Progenitor cell of endocrine pancreas (in vitro differentiated cells): ENCODE data around the gene DNMT3A. TPM values are rescaled to one million over a fixed set of nuclear protein-coding genes. Genes with fewer than 3 reads are reported as not detected.

Experiments used
- DNase-seq: peaks from one replicate; pipeline ENCODE4 v3.0.0; 2021; ENCODE audit warnings: low spot score; ENCODE audit not compliant: unreplicated experiment
- H3K27ac Mint-ChIP-seq: 2 replicates; pipeline ENCODE4 v1.8.0; 2021; ENCODE audit warnings: mild to moderate bottlenecking, moderate library complexity, mixed read lengths
- H3K27me3 Mint-ChIP-seq: 2 replicates; pipeline ENCODE4 v1.8.0; 2021; ENCODE audit warnings: mixed read lengths
- H3K36me3 Mint-ChIP-seq: 2 replicates; pipeline ENCODE4 v1.8.0; 2022; ENCODE audit warnings: mixed read lengths; ENCODE audit not compliant: insufficient read depth
- H3K4me1 Mint-ChIP-seq: 2 replicates; pipeline ENCODE4 v1.8.0; 2021; ENCODE audit warnings: low read depth, mixed read lengths
- H3K4me3 Mint-ChIP-seq: 2 replicates; pipeline ENCODE4 v1.8.0; 2021; ENCODE audit warnings: low read depth, mild to moderate bottlenecking, moderate library complexity, mixed read lengths
- H3K9me3 Mint-ChIP-seq: 2 replicates; pipeline ENCODE4 v1.8.0; 2021; ENCODE audit warnings: low read depth, mixed read lengths
- total RNA-seq: library from RNA; stranded (reverse); gene quantifications from 2 replicates; pipeline ENCODE4 v1.2.1, GENCODE V29; 2021
- TF ChIP-seq, protein P1 (sequence below): fragments of 200-600 bp; sonication (generic); IDR thresholded peaks from one replicate; pipeline ENCODE4 v1.5.0; 2021; ENCODE audit warnings: antibody characterized with exemption, mild to moderate bottlenecking; ENCODE audit not compliant: unreplicated experiment

The DNMT3A gene
- total RNA-seq, 1 donor from 2014 or later, result 168 TPM

DNA sequence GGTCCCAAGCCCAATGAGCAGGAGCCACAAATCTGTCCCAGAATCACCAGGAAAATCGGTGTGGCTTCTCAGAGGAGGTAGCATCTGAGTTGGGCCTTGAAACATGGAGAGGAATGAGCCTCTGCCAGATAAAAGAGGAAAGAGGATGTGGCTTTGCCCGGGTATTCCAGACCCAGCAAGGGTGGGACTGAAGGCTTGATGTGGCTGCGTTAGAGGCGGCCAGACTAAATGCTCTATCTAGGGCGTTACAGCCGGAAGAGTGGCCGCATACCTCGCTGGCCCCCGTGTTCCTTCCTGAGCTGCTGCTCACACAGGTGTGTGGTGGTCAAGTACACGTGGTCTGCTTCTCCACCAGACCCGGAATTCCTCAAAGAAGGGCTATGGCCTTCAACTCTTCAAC lies 139.4 kb downstream of the DNMT3A start:
- TF ChIP-seq, protein P1, sequence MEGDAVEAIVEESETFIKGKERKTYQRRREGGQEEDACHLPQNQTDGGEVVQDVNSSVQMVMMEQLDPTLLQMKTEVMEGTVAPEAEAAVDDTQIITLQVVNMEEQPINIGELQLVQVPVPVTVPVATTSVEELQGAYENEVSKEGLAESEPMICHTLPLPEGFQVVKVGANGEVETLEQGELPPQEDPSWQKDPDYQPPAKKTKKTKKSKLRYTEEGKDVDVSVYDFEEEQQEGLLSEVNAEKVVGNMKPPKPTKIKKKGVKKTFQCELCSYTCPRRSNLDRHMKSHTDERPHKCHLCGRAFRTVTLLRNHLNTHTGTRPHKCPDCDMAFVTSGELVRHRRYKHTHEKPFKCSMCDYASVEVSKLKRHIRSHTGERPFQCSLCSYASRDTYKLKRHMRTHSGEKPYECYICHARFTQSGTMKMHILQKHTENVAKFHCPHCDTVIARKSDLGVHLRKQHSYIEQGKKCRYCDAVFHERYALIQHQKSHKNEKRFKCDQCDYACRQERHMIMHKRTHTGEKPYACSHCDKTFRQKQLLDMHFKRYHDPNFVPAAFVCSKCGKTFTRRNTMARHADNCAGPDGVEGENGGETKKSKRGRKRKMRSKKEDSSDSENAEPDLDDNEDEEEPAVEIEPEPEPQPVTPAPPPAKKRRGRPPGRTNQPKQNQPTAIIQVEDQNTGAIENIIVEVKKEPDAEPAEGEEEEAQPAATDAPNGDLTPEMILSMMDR, result no peak
- H3K27ac Mint-ChIP-seq, result no peak overlapping the region
- H3K9me3 Mint-ChIP-seq, result no peaks in the 10 kb centered on the region
- H3K36me3 Mint-ChIP-seq, result no peaks in the 10 kb centered on the region
- no peak overlapping the region for H3K4me3 Mint-ChIP-seq
- H3K27me3 Mint-ChIP-seq, result no peaks in the 10 kb centered on the region
- no peak for DNase-seq
- H3K4me1 Mint-ChIP-seq, result peaks cover 11% of the 10 kb centered on the region

GRCh38 chr2:25201794-25202193 lies 139.9 kb downstream of the DNMT3A start:
- TF ChIP-seq, protein P1, result no peak
- no peak overlapping the region for H3K27ac Mint-ChIP-seq
- no peak overlapping the region for H3K4me3 Mint-ChIP-seq
- H3K27me3 Mint-ChIP-seq, result no peaks in the 10 kb centered on the region
- H3K36me3 Mint-ChIP-seq, result no peaks in the 10 kb centered on the region
- no peaks in the 10 kb centered on the region for H3K9me3 Mint-ChIP-seq
- DNase-seq, result no peak
- H3K4me1 Mint-ChIP-seq, result peaks cover 11% of the 10 kb centered on the region

- TF ChIP-seq, protein P1, result peak; percentile 16
- H3K27ac Mint-ChIP-seq, result no peak overlapping the region
- H3K27me3 Mint-ChIP-seq, result no peaks in the 10 kb centered on the region
- H3K4me1 Mint-ChIP-seq, result peaks cover 11% of the 10 kb centered on the region
- H3K4me3 Mint-ChIP-seq, result no peak overlapping the region
- DNase-seq, result no peak
- H3K36me3 Mint-ChIP-seq, result no peaks in the 10 kb centered on the region
- H3K9me3 Mint-ChIP-seq, result no peaks in the 10 kb centered on the region
These were observed 140.5 kb downstream of the DNMT3A start for GRCh38 chr2:25201265-25201664.

GRCh38 chr2:25198576-25198975 lies 143.1 kb downstream of the DNMT3A start:
- no peak for DNase-seq
- Mint-ChIP-seq H3K27ac (peak overlapping the region; percentile 73), H3K9me3 (no peaks in the 10 kb centered on the region), H3K27me3 (no peaks in the 10 kb centered on the region), H3K36me3 (no peaks in the 10 kb centered on the region), H3K4me3 (no peak overlapping the region), H3K4me1 (peaks cover 15% of the 10 kb centered on the region)
- TF ChIP-seq, protein P1, result no peak

GRCh38 chr2:25198209-25198525 lies 143.6 kb downstream of the DNMT3A start:
- Mint-ChIP-seq H3K9me3 (no peaks in the 10 kb centered on the region), H3K4me1 (peaks cover 15% of the 10 kb centered on the region), H3K27me3 (no peaks in the 10 kb centered on the region), H3K27ac (peak overlapping the region; percentile 73), H3K4me3 (no peak overlapping the region), H3K36me3 (no peaks in the 10 kb centered on the region)
- no peak for DNase-seq
- TF ChIP-seq, protein P1, result no peak
